OCI-LY1 (cell line): ENCODE results near the gene WNT7B.

ENCODE experiments used
- CTCF ChIP-seq: fragments of 200-600 bp; sonication (generic), shearing (Covaris generic); IDR thresholded peaks from 2 replicates; pipeline ENCODE4 v1.5.1; 2017; ENCODE audit warnings: mild to moderate bottlenecking, antibody characterized with exemption, low read length, moderate library complexity, mixed read lengths
- EZH2 ChIP-seq: fragments of 200-600 bp; sonication (generic), shearing (Covaris generic); IDR thresholded peaks from 2 replicates; pipeline ENCODE4 v1.8.0; 2017; ENCODE audit warnings: borderline replicate concordance, mixed run types, mild to moderate bottlenecking, antibody characterized with exemption, low read length, moderate library complexity, mixed read lengths

GRCh38 chr22:45942344-45942743 is 34.6 kb downstream of the WNT7B start:
- no peak for TF ChIP-seq EZH2
- no peak for TF ChIP-seq CTCF
